WTC11 (cell line): ENCODE data around the gene PCDHGC4.

ENCODE experiments used
- CREM ChIP-seq: sonication (generic); formaldehyde crosslinking; IDR thresholded peaks from 2 replicates; pipeline ENCODE4 v1.8.1; 2022; ENCODE audit warnings: mild to moderate bottlenecking, missing genetic modification reagents, moderate library complexity
- JUN ChIP-seq: sonication (generic); formaldehyde crosslinking; IDR thresholded peaks from 2 replicates; pipeline ENCODE4 v1.8.0; 2023; ENCODE audit warnings: mild to moderate bottlenecking, missing genetic modification reagents
- SMAD3 ChIP-seq: sonication (generic); formaldehyde crosslinking; IDR thresholded peaks from 2 replicates; pipeline ENCODE4 v1.8.0; 2022; ENCODE audit warnings: missing genetic modification reagents, mild to moderate bottlenecking, borderline replicate concordance
- TF ChIP-seq, protein P1 (sequence below): fragments of 200-600 bp; IDR thresholded peaks from 2 replicates; pipeline ENCODE4 v1.8.0; 2022; ENCODE audit warnings: antibody characterized with exemption
- TF ChIP-seq, protein P2 (sequence below): sonication (generic); formaldehyde crosslinking; IDR thresholded peaks from 2 replicates; pipeline ENCODE4 v1.8.0; 2022; ENCODE audit warnings: missing genetic modification reagents

DNA sequence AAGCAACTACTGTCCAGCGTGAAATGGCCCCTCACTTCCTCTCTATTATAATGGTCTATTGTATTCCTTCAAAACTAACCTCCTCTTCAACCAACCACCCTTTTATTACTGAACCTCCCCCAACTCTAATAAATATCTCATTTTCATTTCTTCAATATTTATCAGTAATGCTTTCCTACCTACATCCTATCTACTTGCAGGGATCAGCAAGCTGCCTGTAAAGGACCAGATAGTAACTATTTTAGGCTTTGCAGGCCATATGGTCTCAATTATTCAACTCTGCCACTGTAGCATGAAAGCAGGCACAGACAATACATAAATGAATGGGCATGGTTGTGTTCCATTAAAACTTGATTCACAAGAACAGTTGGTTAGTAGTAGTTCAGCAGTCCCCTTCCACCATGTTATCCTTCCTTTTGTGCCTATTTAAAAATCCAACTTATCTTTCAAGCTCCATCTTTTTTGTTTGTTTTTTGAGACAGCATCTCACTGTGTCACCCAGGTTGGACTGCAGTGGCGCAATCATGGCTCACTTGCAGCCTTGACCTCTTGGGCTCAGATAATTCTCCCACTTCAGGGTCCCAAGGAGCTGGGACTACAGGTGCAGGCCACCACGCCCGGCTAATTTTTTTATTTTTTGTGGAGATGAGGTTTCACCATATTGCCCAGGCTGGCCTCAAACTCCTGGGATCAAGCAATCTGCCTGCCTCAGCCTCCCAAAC is 49.8 kb downstream of the PCDHGC4 start:
- TF ChIP-seq, protein P1, sequence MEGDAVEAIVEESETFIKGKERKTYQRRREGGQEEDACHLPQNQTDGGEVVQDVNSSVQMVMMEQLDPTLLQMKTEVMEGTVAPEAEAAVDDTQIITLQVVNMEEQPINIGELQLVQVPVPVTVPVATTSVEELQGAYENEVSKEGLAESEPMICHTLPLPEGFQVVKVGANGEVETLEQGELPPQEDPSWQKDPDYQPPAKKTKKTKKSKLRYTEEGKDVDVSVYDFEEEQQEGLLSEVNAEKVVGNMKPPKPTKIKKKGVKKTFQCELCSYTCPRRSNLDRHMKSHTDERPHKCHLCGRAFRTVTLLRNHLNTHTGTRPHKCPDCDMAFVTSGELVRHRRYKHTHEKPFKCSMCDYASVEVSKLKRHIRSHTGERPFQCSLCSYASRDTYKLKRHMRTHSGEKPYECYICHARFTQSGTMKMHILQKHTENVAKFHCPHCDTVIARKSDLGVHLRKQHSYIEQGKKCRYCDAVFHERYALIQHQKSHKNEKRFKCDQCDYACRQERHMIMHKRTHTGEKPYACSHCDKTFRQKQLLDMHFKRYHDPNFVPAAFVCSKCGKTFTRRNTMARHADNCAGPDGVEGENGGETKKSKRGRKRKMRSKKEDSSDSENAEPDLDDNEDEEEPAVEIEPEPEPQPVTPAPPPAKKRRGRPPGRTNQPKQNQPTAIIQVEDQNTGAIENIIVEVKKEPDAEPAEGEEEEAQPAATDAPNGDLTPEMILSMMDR, result no peak
- TF ChIP-seq JUN (CRISPR knock-in tag) (no peak), SMAD3 (CRISPR knock-in tag) (no peak), CREM (CRISPR knock-in tag) (no peak)
- TF ChIP-seq, protein P2, sequence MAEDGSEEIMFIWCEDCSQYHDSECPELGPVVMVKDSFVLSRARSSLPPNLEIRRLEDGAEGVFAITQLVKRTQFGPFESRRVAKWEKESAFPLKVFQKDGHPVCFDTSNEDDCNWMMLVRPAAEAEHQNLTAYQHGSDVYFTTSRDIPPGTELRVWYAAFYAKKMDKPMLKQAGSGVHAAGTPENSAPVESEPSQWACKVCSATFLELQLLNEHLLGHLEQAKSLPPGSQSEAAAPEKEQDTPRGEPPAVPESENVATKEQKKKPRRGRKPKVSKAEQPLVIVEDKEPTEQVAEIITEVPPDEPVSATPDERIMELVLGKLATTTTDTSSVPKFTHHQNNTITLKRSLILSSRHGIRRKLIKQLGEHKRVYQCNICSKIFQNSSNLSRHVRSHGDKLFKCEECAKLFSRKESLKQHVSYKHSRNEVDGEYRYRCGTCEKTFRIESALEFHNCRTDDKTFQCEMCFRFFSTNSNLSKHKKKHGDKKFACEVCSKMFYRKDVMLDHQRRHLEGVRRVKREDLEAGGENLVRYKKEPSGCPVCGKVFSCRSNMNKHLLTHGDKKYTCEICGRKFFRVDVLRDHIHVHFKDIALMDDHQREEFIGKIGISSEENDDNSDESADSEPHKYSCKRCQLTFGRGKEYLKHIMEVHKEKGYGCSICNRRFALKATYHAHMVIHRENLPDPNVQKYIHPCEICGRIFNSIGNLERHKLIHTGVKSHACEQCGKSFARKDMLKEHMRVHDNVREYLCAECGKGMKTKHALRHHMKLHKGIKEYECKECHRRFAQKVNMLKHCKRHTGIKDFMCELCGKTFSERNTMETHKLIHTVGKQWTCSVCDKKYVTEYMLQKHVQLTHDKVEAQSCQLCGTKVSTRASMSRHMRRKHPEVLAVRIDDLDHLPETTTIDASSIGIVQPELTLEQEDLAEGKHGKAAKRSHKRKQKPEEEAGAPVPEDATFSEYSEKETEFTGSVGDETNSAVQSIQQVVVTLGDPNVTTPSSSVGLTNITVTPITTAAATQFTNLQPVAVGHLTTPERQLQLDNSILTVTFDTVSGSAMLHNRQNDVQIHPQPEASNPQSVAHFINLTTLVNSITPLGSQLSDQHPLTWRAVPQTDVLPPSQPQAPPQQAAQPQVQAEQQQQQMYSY (CRISPR knock-in tag), result no peak
